ENCODE results near the gene CMIP.

GRCh38 chr16:81645266-81645694 lies 200.7 kb downstream of the CMIP start:
- no peak for TF ChIP-seq POLR2A (IDR thresholded peaks at IDR 0.05)
- no peak for TF ChIP-seq CTCF (IDR thresholded peaks at IDR 0.05)

Measured in transverse colon (tissue), 3 donors.